ENCODE measurements around the gene KCMF1.

DNA sequence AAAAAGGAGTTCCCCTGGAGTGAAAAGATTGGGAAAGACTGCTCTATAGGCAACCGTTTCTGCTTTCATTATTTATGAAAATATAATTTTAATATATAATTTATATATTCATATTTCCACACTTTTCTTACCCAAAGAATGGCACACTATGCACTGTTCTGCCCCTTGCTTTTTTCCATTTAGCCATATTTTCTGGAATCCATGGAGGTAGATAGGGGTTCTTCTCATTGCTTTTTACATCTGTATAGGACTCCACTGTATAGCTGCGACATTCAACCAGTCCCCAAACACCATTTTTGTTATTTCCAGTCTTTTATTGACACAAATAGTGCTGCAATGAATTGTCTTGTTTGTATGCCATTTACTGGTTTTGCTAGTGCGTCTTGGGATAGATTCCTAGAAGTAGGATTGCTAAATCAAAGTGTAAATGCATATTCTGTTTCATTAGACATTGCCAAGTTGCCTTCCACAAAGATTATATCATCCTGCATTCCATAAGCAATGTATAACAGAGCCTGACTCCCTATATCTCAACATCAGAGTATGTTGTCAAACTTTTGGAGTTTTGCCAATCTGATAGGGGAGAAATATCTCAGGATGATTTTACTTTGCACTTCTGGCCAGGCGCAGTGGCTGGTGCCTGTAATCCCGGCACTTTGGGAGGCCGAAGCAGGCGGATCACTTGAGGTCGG is 135.7 kb downstream of the KCMF1 start:
- TF ChIP-seq, protein P1, sequence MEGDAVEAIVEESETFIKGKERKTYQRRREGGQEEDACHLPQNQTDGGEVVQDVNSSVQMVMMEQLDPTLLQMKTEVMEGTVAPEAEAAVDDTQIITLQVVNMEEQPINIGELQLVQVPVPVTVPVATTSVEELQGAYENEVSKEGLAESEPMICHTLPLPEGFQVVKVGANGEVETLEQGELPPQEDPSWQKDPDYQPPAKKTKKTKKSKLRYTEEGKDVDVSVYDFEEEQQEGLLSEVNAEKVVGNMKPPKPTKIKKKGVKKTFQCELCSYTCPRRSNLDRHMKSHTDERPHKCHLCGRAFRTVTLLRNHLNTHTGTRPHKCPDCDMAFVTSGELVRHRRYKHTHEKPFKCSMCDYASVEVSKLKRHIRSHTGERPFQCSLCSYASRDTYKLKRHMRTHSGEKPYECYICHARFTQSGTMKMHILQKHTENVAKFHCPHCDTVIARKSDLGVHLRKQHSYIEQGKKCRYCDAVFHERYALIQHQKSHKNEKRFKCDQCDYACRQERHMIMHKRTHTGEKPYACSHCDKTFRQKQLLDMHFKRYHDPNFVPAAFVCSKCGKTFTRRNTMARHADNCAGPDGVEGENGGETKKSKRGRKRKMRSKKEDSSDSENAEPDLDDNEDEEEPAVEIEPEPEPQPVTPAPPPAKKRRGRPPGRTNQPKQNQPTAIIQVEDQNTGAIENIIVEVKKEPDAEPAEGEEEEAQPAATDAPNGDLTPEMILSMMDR (IDR thresholded peaks at IDR 0.05; ENCODE audit: poor library complexity), result no peak
- no peak for TF ChIP-seq EZH2 (IDR thresholded peaks at IDR 0.05; ENCODE audit: borderline replicate concordance)
- TF ChIP-seq EZH2phosphoT487 (IDR thresholded peaks at IDR 0.05; ENCODE audit: low read depth, severe bottlenecking, unreplicated experiment), result no peak

All from hepatocyte (in vitro differentiated cells).